Smooth muscle cell of bladder (primary cell): Measurements from ENCODE around the gene SCO2. TPM values are rescaled to one million over a fixed set of nuclear protein-coding genes. Genes with fewer than 3 reads are reported as not detected.

Source experiments
- total RNA-seq: library from RNA; depleted of rRNA; stranded (reverse); fragments of >200 nt; gene quantifications from 2 replicates; pipeline ENCODE4 v1.2.3, GENCODE V29; 2014

The SCO2 gene
- total RNA-seq, result 0.57 and 1.6 TPM in 2 replicates

DNA sequence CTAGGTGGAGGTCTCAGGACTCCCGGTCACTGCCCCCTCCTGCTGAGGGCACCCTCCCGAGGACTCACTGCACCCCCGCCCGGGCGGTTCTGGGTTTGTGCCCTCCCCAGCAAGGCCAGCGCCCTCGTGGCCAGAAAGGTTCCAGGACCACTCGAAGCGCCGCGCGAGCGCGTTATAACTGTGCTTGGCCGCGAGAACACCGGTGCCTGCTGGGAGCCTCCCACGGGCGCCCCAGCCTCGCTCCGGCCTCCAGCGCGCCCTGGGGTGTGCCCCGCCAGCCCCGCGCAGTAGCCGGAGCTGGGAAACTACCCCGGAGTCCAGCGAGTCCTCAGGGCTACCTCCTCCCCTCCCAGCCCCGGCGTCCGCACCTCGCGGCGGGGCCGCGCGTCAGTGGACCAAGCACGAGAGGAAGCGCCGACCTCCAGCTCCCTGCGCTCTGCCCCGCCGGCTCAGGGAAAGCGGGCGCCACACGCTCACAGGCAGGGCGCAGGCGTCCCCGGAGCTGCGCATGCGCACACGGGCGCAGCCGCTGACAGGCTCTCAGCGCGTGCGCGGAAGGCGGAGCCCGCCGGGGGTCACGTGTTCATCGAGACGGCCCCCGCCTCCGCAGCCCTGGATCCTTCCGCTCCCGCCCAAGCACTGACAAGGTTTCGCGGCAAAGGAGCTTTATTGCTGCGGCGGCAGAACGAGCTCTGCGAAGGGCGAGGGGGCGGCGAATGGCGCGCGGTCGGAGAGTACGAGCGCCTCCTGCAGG is at the start of gene SCO2:
Gene SCO2 (minus strand): TSS at position 495 of the 754 bp plus-strand sequence. CDS start 1,187 bp downstream, outside the sequence.

DNA sequence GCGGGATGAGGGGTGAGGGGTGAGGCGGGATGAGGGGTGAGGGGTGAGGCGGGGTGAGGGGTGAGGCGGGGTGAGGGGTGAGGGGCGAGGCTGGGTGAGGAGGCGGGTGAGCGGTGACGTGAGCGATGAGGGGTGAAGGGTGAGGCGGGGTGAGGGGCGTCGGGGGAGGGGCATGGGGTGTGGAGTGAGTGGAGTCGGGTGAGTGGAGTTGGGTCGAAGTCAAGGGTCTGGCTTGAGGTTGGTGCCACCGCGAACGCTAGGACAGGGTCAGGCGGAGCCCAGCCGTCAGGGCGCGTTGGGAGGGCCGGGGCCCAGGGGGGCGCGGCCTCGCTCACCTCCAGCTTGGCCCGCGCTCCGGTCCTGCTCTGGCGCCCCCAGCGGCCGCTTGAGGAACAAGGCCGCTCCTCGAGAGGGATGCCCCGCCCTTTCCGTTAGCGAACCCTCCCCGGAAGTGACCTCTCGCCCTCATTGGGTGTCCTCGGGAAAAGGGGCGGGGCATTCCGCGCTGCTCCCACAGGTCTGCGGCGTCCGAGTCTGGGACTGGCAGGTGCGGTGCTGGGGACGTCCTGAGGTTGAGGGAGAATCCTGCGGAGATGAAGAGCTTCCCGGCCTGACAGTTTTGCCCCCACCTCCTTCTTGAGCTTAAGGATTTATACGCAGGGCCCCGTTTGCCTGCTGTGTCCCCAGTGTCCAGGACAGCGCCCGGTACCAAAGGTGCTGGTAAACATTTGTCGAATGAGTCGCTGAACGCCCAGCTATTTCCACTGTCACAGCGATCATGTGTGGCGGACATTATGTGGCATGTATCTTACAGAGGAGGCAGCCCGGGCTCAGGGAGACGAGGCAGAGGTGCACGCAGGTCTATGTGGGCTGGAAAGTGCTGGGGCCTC is 37.4 kb upstream of the SCO2 start, which contains the start of gene SYCE3:
Gene SYCE3 (minus strand): TSS at position 397 of the 890 bp plus-strand sequence. CDS start 6,514 bp downstream, outside the sequence.

GRCh38 chr22:50545522-50546325 is 20.3 kb upstream of the SCO2 start, which contains the start of gene KLHDC7B:
KLHDC7B (plus strand) TSS chr22:50545899; CDS start chr22:50546244, 345 bp downstream.

DNA sequence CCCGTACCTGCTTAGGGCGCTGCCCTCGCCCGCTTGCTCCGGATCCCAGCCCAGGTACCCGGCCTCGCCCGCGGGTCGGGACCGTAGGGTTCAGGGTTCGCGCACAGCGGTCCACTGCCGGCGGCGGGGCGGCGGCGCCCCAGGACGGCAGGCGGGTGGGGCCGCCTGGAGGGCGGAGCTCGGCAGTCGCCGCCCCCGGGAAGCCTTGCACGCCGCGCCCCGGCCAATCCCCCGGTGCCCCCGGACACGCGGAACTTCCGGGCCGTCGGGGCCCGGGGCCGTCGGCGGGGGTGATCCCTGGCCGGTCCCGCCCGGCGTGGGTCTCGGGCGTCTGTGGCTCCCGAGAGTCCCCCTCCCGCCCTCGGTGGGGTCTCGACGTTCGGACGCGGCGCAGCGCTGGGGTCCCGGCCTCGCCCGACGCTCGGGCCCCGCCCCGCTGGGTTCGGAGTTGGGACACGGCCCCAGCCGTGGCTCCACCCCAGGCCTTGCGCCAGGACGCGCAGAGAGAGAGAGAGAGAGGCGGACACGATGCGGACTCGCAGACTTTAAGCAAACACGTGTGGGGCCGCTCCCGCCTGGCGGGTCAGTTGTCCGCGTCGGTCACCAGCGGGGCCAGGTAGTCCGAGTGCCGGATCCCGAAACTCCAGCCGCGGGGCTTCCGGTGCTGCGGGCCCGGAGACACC is 4.6 kb upstream of the SCO2 start, which contains the start of gene TYMP:
Gene TYMP (minus strand): TSS at position 116 of the 683 bp plus-strand sequence. CDS start 303 bp downstream, outside the sequence.

DNA sequence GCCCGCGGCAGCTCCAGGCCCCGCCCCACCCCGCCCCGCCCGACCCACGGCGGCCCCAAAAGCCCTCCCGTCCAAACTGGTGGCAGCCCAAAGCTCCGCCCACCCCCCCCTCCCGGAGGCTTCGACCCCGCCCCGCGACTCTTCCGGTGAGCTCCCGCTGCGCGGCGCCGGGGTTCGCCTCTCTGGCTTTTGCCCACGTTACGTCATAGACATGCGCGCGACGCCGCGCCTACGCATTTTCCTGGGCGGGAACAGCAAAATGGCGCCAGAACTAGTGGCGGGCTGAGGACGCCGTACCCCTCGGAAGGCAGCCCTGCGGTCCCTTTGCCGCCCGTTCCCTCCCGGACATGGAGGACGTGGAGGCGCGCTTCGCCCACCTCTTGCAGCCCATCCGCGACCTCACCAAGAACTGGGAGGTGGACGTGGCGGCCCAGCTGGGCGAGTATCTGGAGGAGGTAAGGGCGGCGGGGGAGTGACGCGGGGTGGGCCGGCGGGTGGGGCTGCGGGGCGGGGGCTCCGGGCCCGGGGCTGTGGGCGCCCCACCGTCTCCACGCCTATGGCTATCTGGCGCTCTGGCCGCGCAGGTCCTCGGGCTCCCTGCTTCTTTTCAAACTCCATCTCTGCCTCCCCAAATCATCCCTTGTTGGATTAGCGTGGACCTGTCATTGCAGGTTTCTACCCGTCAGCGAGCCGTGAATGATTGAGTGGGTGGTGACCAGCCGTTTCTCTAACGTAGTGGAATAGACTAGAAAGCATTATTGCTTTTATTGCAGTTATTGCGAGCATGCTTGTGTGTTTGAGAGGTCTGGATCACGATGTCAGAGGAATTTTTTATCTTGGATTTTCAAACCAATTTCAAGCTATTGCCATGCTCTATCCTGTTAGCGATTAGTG is 17.2 kb downstream of the SCO2 start, which contains the start of gene NCAPH2:
Gene NCAPH2 (plus strand): TSS at position 234 of the 894 bp plus-strand sequence. CDS start 114 bp downstream, at position 348.

GRCh38 chr22:50507421-50507990 is 17.9 kb downstream of the SCO2 start, which contains the start of gene LMF2:
LMF2 (minus strand) TSS chr22:50507702; CDS start chr22:50507675, 27 bp downstream.

GRCh38 chr22:50486561-50487289 is 38.7 kb downstream of the SCO2 start, which contains the start of gene MIOX:
MIOX (plus strand) TSS chr22:50486859; CDS start chr22:50486898, 39 bp downstream.

GRCh38 chr22:50481440-50482106 is 43.8 kb downstream of the SCO2 start, which contains the start of gene ADM2:
ADM2 (plus strand) TSS chr22:50481543; CDS start chr22:50481848, 305 bp downstream.

GRCh38 chr22:50474710-50475651 is 50.4 kb downstream of the SCO2 start, which contains the start of gene SBF1:
SBF1 (minus strand) TSS chr22:50475035; CDS start chr22:50474840, 195 bp downstream.

Other genes with a start within 250 kb of the SCO2 start
- gene PLXNB2, start 218.0 kb downstream of the SCO2 start, total RNA-seq, result 130 and 166 TPM in 2 replicates
- gene DENND6B, start 198.6 kb downstream of the SCO2 start, total RNA-seq, result 1.6 and 2.1 TPM in 2 replicates
- 64.1 and 64.8 TPM in 2 replicates for gene PPP6R2, start 182.3 kb downstream of the SCO2 start, total RNA-seq
- gene SBF1, start 50.6 kb downstream of the SCO2 start, total RNA-seq, result 54.6 and 79.1 TPM in 2 replicates
- gene ADM2, start 44.1 kb downstream of the SCO2 start, total RNA-seq, result 1.4 and 2.4 TPM in 2 replicates
- not detected in 2 replicates for gene MIOX, start 38.7 kb downstream of the SCO2 start, total RNA-seq
- gene LMF2, start 17.9 kb downstream of the SCO2 start, total RNA-seq, result 20.9 and 28.4 TPM in 2 replicates
- gene NCAPH2, start 17.4 kb downstream of the SCO2 start, total RNA-seq, result 17.1 and 18.6 TPM in 2 replicates
- gene TYMP, start 4.4 kb upstream of the SCO2 start, total RNA-seq, result 15.7 and 26.9 TPM in 2 replicates
- gene KLHDC7B, start 20.3 kb upstream of the SCO2 start, total RNA-seq, result 0.28 TPM in 2 replicates
- gene SYCE3, start 37.3 kb upstream of the SCO2 start, total RNA-seq, result 0.37 and 0.85 TPM in 2 replicates
- gene CPT1B, start 52.8 kb upstream of the SCO2 start, total RNA-seq, result 1.00 and 2.3 TPM in 2 replicates
- 16.6 and 19.3 TPM in 2 replicates for gene CHKB, start 57.3 kb upstream of the SCO2 start, total RNA-seq
- gene MAPK8IP2, start 75.2 kb upstream of the SCO2 start, total RNA-seq, result 0.28 TPM in 2 replicates
- gene ARSA, start 102.6 kb upstream of the SCO2 start, total RNA-seq, result 13.9 and 16.4 TPM in 2 replicates
- gene SHANK3, start 147.2 kb upstream of the SCO2 start, total RNA-seq, result 0.57 and 0.74 TPM in 2 replicates
- gene ACR, start 212.6 kb upstream of the SCO2 start, total RNA-seq, result not detected in 2 replicates